ENCODE measurements around the gene SARNP.

SARNP gene

DNA sequence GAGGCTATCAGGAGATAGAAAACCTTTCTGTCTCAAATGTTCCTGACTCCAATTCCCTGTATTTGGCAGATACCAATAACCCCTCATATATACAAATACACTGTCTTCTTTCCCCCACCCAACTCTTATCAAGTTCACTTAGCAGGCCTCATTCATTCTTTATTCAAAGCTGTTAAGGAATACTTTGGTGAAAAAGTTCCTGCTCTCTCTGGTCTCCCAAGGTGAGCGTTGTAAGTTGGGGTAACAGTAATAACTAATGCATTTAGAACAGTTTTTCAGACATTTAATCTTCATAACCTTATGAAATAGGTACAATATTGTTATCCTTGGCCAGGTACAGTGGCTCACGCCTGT, 78.5 kb downstream of the SARNP start:
- no peak for DNase-seq

DNA sequence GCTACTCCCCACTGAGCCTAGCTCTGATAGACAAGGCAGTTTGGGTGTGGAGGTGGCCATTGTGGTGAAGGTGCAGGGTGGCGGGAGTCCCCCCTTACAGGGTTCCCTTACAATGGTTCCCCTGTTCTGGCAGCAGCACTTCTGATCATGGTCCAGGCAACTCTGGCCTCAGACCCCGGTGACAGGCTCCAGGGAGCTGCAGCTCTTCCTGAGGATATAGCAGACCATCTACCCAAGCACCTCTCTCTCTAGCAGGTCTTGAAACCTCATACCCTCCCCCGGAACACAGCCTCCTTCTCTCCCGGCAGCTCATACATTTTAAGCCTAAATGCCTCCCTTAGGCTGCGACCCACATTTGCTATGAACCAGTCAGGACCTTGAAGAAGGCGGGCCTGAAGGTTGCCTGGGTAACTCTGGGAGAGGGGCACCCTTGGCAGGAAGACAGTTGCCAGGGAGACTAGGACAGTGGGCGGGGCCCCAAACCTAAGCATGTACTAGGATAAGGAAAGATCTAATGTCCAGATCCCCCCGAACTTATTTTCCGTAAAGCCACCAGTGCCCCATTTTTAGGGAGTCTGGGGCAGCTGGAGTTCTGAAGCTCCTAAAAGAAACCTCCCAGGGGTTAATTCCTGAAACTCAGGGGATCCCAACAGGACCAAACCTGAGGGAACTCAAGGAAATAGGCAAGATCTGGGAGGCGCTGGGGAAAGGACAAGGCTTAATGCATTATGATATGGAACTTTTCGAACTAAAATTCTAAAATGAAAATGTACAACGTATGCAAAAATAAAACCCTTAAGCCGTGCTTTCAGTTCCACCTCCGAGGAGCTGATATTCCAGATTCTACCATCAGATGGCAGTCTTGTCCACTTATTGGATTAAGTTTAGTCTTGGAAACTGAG, 79.2 kb downstream of the SARNP start:
- peak; percentile 89 for DNase-seq

DNA sequence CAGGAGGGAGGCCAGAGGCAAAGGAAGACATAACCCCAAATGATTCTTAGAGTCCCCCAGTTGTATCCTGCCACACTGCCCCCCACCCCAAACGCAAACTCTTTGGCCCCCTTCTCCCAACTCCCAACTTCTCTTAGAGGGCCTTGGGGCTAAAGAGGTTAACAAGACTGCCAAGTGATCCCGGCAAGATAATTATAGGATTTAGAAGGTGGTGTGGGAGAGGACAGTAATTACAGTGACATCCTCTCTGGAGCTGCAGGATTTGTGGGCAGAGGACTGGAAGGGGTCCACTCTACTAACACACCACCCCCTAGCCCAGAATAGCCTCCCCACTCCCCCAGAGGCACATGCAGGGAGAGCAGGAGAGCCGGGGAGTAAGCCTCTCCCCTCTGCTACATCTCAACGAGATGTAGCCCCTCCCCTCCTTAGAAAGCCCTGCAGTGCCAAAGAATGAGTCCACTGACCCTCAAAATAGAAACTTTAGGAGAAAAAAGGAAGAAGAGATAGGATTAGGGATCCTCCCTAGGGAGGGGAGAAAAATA, 79.9 kb downstream of the SARNP start:
- DNase-seq: no peak

DNA sequence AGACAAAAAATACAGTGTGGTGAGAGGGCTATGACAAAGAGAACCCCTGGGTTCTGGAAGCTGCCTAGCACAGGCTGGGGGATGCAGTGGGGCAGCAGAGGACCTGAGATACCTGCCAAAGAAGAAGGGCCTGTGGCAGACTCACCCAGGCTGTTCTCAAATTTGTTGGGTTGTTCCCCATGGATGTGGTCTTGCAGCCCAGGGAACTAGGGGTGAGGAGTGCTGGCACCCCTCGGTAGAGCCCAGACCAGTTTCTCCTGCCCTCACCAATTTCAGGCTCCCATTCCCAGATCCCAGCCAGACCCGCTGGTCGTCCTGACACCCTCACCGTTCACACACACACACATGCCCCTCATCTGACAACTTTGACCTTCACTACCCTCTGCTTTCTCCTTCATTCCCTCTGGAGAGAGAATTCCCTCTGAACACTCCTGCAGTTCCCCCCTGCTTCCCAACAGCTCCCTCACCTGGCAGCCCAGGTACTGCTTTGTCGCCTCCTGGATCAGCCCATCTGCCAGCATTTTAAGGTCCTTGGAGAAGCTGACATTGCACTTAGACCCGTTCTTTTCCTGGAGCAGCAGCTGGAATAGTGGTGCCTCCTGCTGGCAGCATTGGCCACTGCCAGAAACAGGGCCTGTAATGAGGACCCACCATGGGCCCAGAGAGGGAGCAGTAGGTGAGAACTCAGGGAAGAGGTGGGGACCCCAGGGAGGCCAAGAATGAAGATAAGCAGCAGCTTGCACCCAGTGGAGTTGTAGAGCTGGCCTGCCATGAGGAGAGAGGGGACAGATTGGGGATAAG, 80.5 kb downstream of the SARNP start:
- DNase-seq: peak; percentile 76

DNA sequence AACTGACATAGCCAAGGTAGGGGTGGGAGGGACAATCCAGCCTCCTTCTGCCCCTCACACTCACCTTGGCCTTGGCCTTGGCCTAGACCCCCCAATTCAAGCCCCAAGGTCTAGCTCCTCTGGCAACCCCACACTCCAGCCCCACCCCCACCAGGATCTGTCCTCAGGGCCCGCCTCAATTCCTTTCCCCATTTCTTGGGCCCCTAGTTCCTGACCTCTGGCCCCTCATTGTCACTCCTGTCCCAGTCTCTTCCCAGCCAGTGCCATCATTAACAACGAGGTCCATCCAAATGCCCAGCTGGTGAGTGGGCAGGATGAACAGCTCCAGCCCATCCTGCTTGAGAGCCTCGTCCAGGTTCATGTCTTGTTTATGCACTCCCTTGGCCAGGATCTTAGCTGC, 81.4 kb downstream of the SARNP start:
- DNase-seq: no peak

DNA sequence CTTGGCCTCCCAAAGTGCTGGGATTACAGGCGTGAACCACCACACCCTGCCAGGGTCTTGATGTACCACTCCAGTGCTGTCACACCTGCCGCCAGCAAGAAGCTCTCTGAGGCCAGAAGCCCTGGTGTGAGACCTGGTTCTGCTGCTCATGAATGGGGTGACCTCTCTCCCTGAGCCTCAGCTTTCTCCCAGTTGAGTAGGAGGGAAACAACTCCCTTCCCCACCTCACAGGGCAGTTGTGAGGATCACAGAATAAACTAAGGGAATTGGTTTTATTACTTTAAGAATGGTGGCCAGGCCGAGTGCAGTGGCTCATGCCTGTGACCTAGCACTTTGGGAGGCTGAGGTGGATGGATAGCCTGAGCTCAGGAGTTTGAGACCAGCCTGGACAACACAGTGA, 82.9 kb downstream of the SARNP start:
- DNase-seq: no peak

DNA sequence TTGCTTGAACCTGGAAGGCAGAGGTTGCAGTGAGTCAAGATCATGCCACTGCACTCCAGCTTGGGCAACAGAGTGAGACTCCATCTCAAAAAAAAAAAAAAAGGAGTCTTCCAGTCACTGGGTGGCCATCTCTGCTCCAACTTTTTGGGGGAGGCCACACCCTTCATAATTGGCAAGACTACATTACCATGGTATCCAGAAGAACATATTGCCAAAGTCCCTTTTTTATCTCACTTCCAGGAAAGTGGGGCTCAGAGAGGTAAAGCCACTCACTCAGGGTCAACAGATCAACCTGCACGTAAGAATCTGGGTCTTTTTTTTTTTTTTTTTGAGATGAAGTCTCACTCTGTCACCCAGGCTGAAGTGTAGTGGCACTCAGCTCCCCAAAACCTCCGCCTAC, 83.7 kb downstream of the SARNP start:
- no peak for DNase-seq

DNA sequence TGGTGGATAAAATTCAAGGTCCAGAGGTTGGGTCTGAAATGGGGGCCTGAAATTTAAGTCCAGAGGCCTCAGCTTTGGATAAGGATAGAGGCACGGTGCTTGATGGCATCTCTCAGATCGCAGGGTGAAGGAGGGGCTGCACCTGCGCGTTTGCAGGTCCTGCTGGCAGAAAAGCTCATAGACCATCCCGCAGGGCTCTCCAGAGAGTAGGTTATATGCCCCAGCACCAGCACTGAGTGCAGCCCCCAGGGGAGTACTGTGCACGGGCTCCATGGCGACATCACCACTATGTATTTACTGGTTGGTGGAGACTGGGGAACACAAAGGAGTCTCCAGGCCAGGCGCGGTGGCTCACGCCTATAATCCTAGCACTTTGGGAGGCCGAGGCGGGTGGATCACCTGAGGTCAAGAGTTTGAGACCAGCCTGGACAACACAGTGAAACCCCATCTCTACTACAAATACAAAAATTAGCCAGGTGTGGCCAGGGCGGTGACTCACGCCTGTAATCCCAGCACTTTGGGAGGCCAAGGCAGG, 84.4 kb downstream of the SARNP start:
- no peak for DNase-seq

DNA sequence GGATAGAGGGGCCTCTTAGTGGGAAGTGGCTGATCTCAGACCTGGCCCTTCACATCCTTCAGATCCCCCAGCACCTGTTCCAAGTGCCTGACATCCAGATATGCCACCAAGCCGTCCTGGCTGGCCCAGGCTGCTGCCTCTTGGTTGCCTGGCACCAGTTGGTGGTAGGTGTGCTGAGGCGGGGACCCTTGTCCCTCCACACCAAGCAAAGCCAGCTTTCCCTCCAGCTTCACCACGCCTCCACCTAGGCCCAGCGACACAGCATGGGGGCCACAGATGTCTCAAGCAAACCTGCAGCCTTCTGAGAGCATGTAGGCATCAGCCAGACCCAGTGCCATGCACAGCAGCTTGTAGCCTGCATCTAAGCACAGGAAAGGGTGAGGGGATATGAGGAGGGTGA, 85.2 kb downstream of the SARNP start:
- DNase-seq: no peak

DNA sequence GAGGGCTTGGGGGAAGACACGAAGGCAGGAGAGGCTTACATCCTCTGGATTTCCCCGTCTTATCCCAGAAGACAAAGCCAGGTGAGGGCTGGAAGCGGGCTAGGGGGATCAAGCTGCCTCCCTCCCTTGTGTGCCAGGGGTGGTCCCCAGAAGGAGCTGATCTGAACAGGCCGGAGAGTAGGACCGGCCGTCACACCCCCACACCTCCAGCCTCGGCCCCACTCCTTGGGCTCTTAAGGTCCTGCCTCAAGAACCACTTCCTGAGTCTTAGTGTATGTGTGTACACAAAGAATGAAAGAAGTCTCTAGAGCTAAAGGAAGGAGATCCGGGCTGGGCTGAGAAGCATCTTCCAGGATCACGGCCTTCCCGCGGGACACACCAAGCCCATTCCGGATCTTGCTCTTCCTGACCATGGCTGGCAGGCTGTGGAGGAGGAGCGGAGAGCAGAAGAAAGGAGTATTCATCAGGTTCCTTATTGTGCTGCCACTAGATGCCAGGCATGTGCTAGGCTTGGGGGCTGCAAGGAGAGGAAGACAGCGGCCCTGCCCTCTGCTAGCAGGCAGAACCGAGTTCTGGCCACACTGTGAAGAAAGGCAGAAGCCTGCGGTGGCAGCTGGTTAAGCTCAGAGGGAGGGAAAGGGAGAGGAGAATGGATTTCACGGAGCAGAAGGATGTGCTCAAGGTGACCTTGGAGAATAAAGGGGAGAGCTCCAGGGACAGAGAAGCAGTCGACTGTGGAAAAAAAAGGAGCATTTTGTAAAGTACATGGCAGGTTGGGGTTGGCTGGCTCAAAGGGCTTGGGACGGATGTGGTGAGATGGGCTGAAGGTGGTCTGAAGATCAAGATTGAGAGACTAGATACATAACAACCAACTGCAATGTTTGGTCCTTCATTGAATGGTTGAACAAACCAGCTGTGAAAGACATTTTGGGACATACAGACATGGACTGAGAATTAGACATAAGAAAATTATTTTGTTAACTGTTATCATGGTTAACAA, 87.4 kb downstream of the SARNP start:
- peak; percentile 37 for DNase-seq

DNA sequence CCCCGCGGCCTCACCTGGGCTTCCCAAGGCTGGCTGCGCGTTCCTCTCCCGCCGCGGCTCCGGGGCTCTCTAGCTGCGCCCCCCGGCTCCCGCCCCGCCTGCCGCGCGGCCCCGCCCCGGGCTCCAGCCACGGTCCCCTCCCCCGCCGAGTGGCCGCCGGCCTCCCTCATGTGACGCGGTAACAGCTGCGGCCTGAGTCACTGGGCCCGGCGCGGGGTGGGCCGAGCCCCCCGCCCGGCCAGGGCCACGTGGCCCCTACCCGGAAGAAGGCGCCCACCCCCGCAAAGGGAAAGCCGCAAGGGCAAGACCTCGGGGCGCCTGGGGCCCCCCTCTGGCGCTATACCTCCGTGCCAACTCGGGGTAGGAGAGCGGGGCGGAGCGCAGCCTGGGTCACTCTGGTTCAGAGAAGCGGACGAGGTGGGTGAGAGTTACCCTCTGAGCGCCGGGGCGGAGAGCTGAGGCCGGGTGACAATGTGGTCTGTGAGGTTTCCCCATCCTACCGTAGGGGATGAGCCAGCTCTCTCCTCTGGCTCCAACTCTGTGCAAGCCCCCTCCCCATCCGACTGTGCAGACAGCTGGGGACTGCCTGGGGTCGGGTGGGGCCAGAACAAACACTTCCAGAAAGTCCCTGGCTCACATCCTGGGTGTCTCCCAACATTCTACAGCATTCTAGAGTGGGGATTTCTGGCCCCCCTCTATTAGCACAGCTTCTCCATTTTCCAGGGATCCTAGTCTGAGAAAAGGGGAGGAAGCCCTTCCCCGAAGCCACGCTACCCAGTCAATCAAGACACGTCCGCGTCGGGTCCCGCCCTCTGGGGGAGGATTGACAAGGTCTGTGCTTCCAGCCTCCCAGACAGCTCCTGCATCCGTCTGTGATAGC, 88.3 kb downstream of the SARNP start, which contains the start of gene CD63:
Gene CD63 (minus strand): TSS at position 71 of the 880 bp plus-strand sequence. CDS start 668 bp downstream, outside the sequence.
- peak; percentile 89 for DNase-seq

DNA sequence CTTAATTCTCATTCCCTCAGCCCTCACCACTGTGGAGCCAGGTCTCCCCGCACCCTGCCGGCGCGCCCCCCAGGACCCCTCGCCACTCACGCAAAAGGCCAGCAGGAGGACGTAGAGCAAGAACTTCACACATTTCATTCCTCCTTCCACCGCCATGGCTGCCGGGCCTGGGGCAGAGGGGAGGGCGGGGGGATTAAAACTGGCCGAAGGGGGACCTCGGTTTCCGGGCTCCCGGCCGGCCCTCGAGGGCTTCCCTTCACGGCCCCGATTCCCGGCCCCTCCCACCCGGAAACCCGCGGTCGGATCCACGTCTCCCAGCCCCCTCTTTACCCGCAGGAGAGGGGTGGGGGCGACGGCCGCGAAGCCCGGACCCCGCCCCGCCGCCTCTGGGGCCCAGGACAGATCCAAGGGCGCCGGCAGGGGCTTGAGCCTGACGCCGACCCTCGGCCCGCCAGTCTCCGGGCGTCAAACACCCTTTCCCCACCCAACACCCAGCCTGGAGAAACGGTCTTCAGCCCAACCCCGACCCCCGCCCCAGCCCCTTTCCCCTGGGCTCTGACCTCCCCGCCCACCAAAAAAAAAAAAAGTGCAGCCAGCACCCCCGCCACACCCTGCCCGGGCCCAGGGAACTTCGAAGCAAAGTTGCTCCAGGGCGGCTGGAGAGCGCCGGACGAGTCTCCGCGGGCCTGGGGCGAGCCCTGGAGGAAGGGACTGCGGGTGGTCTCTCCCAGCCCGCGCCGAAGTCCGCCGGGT, 89.2 kb downstream of the SARNP start:
- peak; percentile 41 for DNase-seq

DNA sequence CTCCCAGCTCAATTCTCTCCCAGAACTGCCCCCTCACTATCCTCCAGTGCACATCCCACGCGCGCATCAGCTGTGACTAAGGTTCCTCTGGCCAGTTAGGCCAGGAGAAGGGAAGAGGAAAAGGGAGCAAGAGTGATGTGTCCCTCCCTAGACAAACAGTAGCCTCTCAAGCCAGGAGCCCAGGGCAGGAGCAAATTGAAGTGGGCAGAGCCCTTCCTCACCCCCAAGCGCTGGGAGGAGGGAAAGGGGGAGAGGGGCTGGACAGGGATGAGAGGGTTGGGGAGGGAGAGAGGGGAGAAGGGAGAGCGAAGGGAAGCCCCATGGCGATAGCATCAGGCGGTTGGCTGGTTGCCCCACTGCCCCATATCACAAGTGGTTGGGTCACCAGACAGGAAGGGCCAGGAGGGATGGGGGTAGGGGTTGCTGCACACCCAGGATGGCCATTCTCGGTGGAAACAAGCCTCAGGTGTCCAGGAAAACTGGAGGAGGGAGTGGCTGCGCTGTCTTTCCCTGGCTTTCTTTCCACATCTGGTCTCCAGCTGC, 89.8 kb downstream of the SARNP start:
- no peak for DNase-seq

DNA sequence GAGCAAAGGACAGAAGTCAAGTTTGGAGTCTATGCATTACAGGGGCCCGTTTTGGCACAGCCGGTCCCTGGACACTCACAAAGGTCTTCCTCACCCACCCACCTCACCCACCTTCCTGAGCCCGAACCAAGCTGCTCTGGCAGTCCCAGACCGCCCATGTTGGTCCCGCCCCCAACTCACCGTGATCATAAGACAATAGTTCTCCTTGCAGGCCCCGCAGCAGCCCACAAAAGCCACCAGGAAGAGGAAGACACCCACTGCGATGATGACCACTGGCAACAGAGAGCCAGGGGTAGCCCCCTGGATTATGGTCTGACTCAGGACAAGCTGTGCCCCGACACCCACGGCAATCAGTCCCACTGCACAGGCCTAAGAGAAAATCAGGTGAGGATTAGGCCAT, 90.6 kb downstream of the SARNP start:
- no peak for DNase-seq

DNA sequence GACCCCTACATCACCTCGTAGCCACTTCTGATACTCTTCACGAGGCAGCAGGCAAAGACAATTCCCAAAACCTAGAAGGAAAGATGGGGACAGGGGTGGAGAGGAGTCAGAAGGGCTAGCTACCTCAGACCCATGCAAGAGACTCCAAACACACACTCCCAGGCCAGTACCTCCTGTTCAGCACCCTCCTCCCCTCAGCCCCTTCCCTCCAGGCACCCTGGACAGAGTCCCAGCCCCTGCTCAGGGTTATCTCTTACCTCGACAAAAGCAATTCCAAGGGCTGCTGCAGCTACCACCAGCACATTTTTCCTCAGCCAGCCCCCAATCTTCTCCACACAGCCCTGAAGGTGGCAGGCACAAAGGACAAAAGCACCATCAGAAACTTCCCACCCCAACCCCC, 92.0 kb downstream of the SARNP start:
- DNase-seq: no peak

DNA sequence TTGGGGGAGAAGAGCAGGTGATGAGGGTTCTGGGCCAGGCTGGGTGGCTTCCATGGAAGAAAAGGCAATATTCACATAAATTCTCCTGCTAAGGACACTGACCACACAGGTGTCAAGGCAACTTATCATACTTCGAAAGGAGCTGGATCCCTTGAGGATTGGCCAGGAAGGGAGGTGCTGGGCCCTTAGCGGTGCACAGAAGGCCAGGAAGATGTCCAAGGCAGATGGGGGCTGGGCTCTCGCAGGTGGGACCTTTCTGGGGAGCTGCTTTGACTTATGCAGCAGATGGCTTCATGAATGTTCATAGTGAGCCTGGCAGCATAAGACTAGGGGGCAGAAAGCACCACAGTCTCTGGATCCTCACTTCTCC, 92.6 kb downstream of the SARNP start:
- DNase-seq: no peak

DNA sequence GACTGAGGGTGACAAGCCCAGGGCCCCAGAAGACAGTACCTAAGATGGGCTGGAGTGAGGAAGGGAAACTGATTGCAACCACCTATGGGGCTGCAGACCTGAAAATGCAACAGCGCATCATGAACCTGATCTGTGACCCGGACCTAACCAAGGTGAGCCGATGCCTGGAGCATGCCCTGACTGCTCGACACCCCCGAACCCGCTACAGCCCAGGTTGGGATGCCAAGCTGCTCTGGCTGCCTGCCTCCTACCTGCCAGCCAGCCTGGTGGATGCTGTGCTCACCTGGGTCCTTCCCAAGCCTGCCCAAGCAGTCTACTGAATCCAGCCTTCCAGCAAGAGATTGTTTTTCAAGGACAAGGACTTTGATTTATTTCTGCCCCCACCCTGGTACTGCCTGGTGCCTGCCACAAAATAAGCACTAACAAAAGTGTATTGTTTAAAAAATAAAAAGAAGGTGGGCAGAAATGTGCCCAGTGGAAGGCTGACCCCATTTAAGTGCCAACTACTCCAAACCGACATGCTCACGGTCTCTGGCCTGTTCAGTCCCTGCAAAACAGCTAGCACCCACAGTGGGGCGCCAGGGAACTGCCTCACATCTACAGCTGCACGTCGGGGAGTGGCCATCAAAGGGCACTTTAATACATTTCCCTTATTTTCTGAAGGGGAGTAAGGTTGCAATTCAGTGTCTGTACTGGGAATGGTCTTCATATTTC, 93.1 kb downstream of the SARNP start:
- peak; percentile 76 for DNase-seq

DNA sequence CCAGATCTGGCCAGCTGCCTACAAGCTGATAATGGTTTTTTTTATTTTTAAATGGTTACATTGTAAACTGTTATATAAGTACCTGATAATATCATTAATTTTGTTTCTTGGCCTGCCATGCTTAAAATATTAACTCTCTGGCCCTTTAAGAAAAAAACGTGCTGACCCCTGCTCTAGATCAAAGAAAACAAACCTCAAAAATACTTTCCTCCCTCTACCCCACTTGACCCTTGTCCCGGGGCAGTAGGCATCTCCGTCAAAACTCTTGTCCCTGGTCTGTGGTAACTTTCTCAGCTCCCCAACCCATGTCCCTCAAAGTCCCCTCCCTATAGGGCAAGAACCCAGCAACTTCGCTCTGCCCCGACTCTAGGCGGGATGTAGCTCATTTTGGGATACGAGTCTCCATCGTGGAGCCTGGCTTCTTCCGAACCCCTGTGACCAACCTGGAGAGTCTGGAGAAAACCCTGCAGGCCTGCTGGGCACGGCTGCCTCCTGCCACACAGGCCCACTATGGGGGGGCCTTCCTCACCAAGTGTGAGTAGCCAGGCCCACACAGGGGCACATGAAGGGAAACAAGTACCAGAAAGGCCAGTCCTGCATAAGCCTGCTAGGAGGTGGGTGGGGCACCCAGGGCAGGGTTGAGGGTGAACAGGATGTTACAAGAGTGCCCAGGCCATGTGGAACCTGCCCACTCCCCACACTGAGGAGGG, 93.9 kb downstream of the SARNP start:
- DNase-seq: no peak

DNA sequence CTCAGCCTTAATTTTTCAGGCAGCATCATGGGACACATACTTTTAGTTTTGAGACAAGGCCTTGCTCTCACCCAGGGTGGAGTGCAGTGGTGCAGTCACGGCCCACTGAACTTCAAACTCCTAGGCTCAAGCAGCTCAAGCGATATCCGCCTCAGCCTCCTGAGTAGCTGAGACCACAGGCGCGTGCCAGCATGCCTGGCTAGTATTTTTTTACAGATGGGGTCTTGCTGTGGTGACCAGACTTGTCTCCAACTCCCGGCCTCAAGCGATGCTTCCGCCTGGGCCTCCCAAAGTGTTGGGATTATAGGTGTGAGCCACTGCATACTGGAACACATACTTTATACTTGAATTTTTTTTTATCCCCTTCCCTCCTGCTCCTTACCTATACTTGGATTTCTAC, 94.6 kb downstream of the SARNP start:
- no peak for DNase-seq
